BLaER1 treated with 17β-estradiol and CSF1 and Interleukin-3, amounts not matched to agents 10 nM and 100 nM (cell line): ENCODE results near the gene SIK3.
A peak's percentile ranks its signal among the peaks of the same experiment; 100 is the strongest.

ENCODE experiments used
- H3K27ac ChIP-seq, 11 experiments: shearing (Covaris generic); formaldehyde crosslinking; 2 replicates each; pipeline ENCODE4 v1.8.1; 2022
- H3K27me3 ChIP-seq, 11 experiments: shearing (Covaris generic); formaldehyde crosslinking; 2 replicates each; pipeline ENCODE4 v1.8.1; 2022
- H3K36me3 ChIP-seq, 11 experiments: shearing (Covaris generic); formaldehyde crosslinking; 2 replicates each; pipeline ENCODE4 v1.8.1; 2022
- H3K4me1 ChIP-seq, 10 experiments: shearing (Covaris generic); formaldehyde crosslinking; 2 replicates each; pipeline ENCODE4 v1.8.1; 2022
- H3K4me2 ChIP-seq, 11 experiments: shearing (Covaris generic); formaldehyde crosslinking; 2 replicates each; pipeline ENCODE4 v1.8.1; 2022
- H3K4me3 ChIP-seq, 10 experiments: shearing (Covaris generic); formaldehyde crosslinking; 2 replicates each; pipeline ENCODE4 v1.8.1; 2022
- H3K9ac ChIP-seq, 11 experiments: shearing (Covaris generic); formaldehyde crosslinking; 2 replicates each; pipeline ENCODE4 v1.8.1; 2022
- H3K9me3 ChIP-seq, 11 experiments: shearing (Covaris generic); formaldehyde crosslinking; replicated peaks in 1 of 11; 2 replicates each; pipeline ENCODE4 v1.8.1; 2022
- H4K20me1 ChIP-seq, 11 experiments: shearing (Covaris generic); formaldehyde crosslinking; 2 replicates each; pipeline ENCODE4 v1.8.1; 2022
- Cebpa-rat ChIP-seq, 11 experiments: shearing (Covaris generic); IDR thresholded peaks; 2 replicates each; pipeline ENCODE4 v1.8.1; 2022

Gene SIK3

GRCh38 chr11:116849060-116849459 is 249.2 kb downstream of the SIK3 start:
- Histone ChIP-seq H3K4me3 (peak overlapping the region in 1 of 10 experiments; percentile 5; a peak in 2 of 20 replicates), H3K27ac (peak overlapping the region in 9 of 11 experiments; percentile 73 to 95 (median 92); a peak in 18 of 22 replicates), H3K36me3 (peaks cover 45 to 50% (median 49%) of the 10 kb centered on the region in 11 experiments), H3K4me1 (peaks cover 55 to 68% (median 57%) of the 10 kb centered on the region in 10 experiments), H3K9ac (peak overlapping the region in 9 of 11 experiments; percentile 6 to 67 (median 42); a peak in 16 of 22 replicates), H3K4me2 (peak overlapping the region; percentile 72 to 96 (median 91)), H3K27me3 (no peaks in the 10 kb centered on the region), H3K9me3 (no peaks in the 10 kb centered on the region), H4K20me1 (no peaks in the 10 kb centered on the region)
- no peak for TF ChIP-seq Cebpa-rat (IDR thresholded peaks at IDR 0.05)

- no peak overlapping the region for H3K4me2 ChIP-seq
- H4K20me1 ChIP-seq = no peaks in the 10 kb centered on the region
- H3K27me3 ChIP-seq = no peaks in the 10 kb centered on the region
- no peaks in the 10 kb centered on the region for H3K9me3 ChIP-seq
- peak overlapping the region in 4 of 11 experiments; percentile 12 to 30 (median 21); a peak in 4 of 22 replicates for H3K27ac ChIP-seq
- no peak overlapping the region for H3K9ac ChIP-seq
- H3K4me3 ChIP-seq = no peak overlapping the region
- TF ChIP-seq Cebpa-rat (IDR thresholded peaks at IDR 0.05) = no peak
- H3K4me1 ChIP-seq = peaks cover 41 to 54% (median 42%) of the 10 kb centered on the region in 10 experiments
- H3K36me3 ChIP-seq = peaks cover 52 to 64% (median 62%) of the 10 kb centered on the region in 11 experiments
Observed at GRCh38 chr11:116847612-116848011, 250.6 kb downstream of the SIK3 start.

- H3K27me3 ChIP-seq = no peaks in the 10 kb centered on the region
- H3K4me2 ChIP-seq = no peak overlapping the region
- no peaks in the 10 kb centered on the region for H4K20me1 ChIP-seq
- no peak overlapping the region for H3K27ac ChIP-seq
- H3K36me3 ChIP-seq = peaks cover 52 to 69% (median 62%) of the 10 kb centered on the region in 11 experiments
- H3K9me3 ChIP-seq = no peaks in the 10 kb centered on the region
- H3K4me1 ChIP-seq = peaks cover 12 to 26% (median 17%) of the 10 kb centered on the region in 10 experiments
- H3K4me3 ChIP-seq = no peak overlapping the region
- TF ChIP-seq Cebpa-rat (IDR thresholded peaks at IDR 0.05) = no peak
- H3K9ac ChIP-seq = no peak overlapping the region
Observed at GRCh38 chr11:116844722-116845121, 253.5 kb downstream of the SIK3 start.

- Histone ChIP-seq H3K4me2 (no peak overlapping the region), H4K20me1 (no peaks in the 10 kb centered on the region), H3K9me3 (no peaks in the 10 kb centered on the region), H3K4me1 (peaks cover 1 to 15% (median 6%) of the 10 kb centered on the region in 10 experiments), H3K36me3 (peaks cover 48 to 62% (median 57%) of the 10 kb centered on the region in 11 experiments), H3K27ac (no peak overlapping the region), H3K9ac (no peak overlapping the region), H3K27me3 (no peaks in the 10 kb centered on the region), H3K4me3 (no peak overlapping the region)
- no peak for TF ChIP-seq Cebpa-rat (IDR thresholded peaks at IDR 0.05)
Observed at GRCh38 chr11:116843661-116844060, 254.6 kb downstream of the SIK3 start.

DNA sequence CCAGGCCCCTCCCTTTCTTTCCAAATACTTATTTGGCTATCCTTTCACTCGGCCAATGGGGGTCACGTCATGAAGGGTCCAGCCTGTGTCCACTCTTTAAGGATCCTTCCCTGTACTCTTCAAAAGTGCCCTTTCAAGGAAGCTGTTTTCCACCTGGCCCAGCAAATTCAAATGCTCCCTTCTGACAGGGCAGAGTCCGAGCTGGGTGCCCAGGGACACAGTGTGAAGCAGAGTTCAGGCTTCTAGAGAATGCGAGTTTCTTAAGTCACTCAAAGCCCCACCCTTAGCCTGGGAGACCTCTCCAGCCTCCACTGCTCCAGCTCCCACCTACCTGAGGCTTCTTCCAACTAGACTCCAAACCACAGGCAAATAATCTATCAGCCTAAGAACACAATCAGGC is 255.3 kb downstream of the SIK3 start:
- no peak overlapping the region for H3K4me3 ChIP-seq
- peaks cover 0 to 12% (median 4%) of the 10 kb centered on the region in 10 experiments; a peak in 6 of 20 replicates for H3K4me1 ChIP-seq
- H3K36me3 ChIP-seq = peaks cover 42 to 55% (median 50%) of the 10 kb centered on the region in 11 experiments
- H3K27me3 ChIP-seq = no peaks in the 10 kb centered on the region
- H3K4me2 ChIP-seq = no peak overlapping the region
- H3K27ac ChIP-seq = no peak overlapping the region
- no peaks in the 10 kb centered on the region for H3K9me3 ChIP-seq
- no peaks in the 10 kb centered on the region for H4K20me1 ChIP-seq
- no peak for TF ChIP-seq Cebpa-rat (IDR thresholded peaks at IDR 0.05)
- no peak overlapping the region for H3K9ac ChIP-seq

GRCh38 chr11:116842117-116842516 is 256.1 kb downstream of the SIK3 start:
- no peak overlapping the region for H3K9ac ChIP-seq
- H3K4me3 ChIP-seq = no peak overlapping the region
- H3K27ac ChIP-seq = no peak overlapping the region
- H4K20me1 ChIP-seq = no peaks in the 10 kb centered on the region
- H3K4me2 ChIP-seq = no peak overlapping the region
- peaks cover 0 to 12% (median 4%) of the 10 kb centered on the region in 10 experiments; a peak in 6 of 20 replicates for H3K4me1 ChIP-seq
- H3K9me3 ChIP-seq = no peaks in the 10 kb centered on the region
- TF ChIP-seq Cebpa-rat (IDR thresholded peaks at IDR 0.05) = no peak
- H3K36me3 ChIP-seq = peaks cover 34 to 47% (median 42%) of the 10 kb centered on the region in 11 experiments
- no peaks in the 10 kb centered on the region for H3K27me3 ChIP-seq

GRCh38 chr11:116840746-116841296 is 257.4 kb downstream of the SIK3 start:
- no peak for TF ChIP-seq Cebpa-rat (IDR thresholded peaks at IDR 0.05)
- Histone ChIP-seq H3K4me3 (no peak overlapping the region), H3K36me3 (peaks cover 21 to 34% (median 29%) of the 10 kb centered on the region in 11 experiments), H3K27me3 (no peaks in the 10 kb centered on the region), H3K4me1 (peaks cover 5 to 20% (median 9%) of the 10 kb centered on the region in 10 experiments; a peak in 18 of 20 replicates), H3K4me2 (0 out of 22 replicates have a peak overlapping the region, but pooled peaks of 1 of the 11 experiments have one; percentile 7), H3K9ac (no peak overlapping the region), H4K20me1 (no peaks in the 10 kb centered on the region), H3K27ac (peak overlapping the region in 2 of 11 experiments; percentile 20 to 25; a peak in 2 of 22 replicates), H3K9me3 (no peaks in the 10 kb centered on the region)

- peak overlapping the region in 2 of 11 experiments; percentile 20 to 25; a peak in 1 of 22 replicates for H3K27ac ChIP-seq
- H3K27me3 ChIP-seq = no peaks in the 10 kb centered on the region
- H3K36me3 ChIP-seq = peaks cover 16 to 29% (median 24%) of the 10 kb centered on the region in 11 experiments
- TF ChIP-seq Cebpa-rat (IDR thresholded peaks at IDR 0.05) = no peak
- no peak overlapping the region for H3K4me2 ChIP-seq
- H3K9ac ChIP-seq = no peak overlapping the region
- no peaks in the 10 kb centered on the region for H4K20me1 ChIP-seq
- peaks cover 9 to 23% (median 13%) of the 10 kb centered on the region in 10 experiments for H3K4me1 ChIP-seq
- H3K4me3 ChIP-seq = no peak overlapping the region
- no peaks in the 10 kb centered on the region for H3K9me3 ChIP-seq
Observed at GRCh38 chr11:116840224-116840745, 257.9 kb downstream of the SIK3 start.

DNA sequence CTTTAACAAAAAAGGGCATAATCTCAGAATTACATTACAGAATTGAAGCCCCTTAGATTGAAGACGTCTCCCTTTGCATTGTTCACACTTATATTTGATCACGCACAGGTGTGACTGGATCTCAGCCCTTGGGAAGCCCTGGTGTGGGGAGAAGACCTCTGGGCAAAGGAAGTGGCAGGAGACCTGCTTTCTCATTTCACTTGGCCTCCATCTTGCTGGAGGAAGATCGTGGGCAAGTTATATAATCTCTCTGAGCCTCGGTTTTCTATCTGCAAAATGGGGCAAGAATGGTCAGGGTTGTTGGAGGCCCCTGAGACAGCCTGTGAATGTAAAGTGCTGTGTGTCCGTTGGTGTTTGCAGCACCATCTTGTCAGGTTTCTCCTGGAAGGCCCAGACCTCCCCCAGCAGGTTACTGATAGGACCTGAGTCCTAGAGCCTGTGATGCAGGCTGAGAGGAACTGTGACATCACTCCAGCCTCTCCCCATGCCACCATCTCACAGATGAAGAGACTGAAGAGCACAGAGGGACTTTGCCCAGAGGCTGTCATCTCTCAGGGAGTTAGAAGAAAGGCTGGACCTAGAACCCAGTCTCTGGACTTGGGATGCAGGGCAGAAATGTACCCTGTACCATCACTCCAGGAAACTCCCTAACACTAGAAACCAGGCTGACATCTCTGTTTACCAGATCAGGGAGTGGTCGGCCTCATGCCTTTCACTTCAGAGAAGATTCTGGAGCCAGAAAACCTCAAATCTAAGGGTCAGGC is 259.7 kb downstream of the SIK3 start:
- Histone ChIP-seq H3K4me1 (peaks cover 19 to 35% (median 30%) of the 10 kb centered on the region in 10 experiments), H3K4me2 (no peak overlapping the region), H3K9me3 (no peaks in the 10 kb centered on the region), H3K4me3 (no peak overlapping the region), H3K36me3 (peaks cover 2 to 14% (median 8%) of the 10 kb centered on the region in 11 experiments), H3K9ac (no peak overlapping the region), H3K27ac (no peak overlapping the region), H3K27me3 (no peaks in the 10 kb centered on the region), H4K20me1 (no peaks in the 10 kb centered on the region)
- no peak for TF ChIP-seq Cebpa-rat (IDR thresholded peaks at IDR 0.05)
